Fibroblast of lung (primary cell): ENCODE results near the gene VTI1B. TPM values are rescaled to one million over a fixed set of nuclear protein-coding genes. Genes with fewer than 3 reads are reported as not detected.

Experiments used
- DNase-seq, 2 donors: peaks; one replicate each; pipeline versions ENCODE4 v3.0.0 to v3.0.0-alpha.2; 2010; ENCODE audit warnings: low read depth in 2 of 2
- H2AFZ ChIP-seq: 2 replicates; pipeline ENCODE4 v1.5.1; 2012; ENCODE audit warnings: low read length, control low read depth, inconsistent platforms
- H3K27ac ChIP-seq: 2 replicates; pipeline ENCODE4 v1.5.1; 2011; ENCODE audit warnings: low read length, control low read depth; ENCODE audit not compliant: insufficient read depth
- H3K27me3 ChIP-seq: 2 replicates; pipeline ENCODE4 v1.5.1; 2011; ENCODE audit warnings: mild to moderate bottlenecking, low read length; ENCODE audit not compliant: control insufficient read depth, insufficient read depth
- H3K36me3 ChIP-seq: 2 replicates; pipeline ENCODE4 v1.5.1; 2011; ENCODE audit warnings: low read length; ENCODE audit not compliant: control insufficient read depth, insufficient read depth
- H3K4me1 ChIP-seq: 2 replicates; pipeline ENCODE4 v1.5.1; 2011; ENCODE audit warnings: low read length; ENCODE audit not compliant: control insufficient read depth, insufficient read depth; ENCODE audit errors: extremely low read depth
- H3K4me2 ChIP-seq: 2 replicates; pipeline ENCODE4 v1.5.1; 2011; ENCODE audit warnings: low read length, control low read depth; ENCODE audit not compliant: insufficient read depth; ENCODE audit errors: extremely low read depth
- H3K4me3 ChIP-seq, 4 experiments: fragments of 200-600 bp in 1 of 4; sonication (generic) in 1 of 4; replicated peaks in 1 of 4; 2 replicates each; pipeline ENCODE4 v1.5.1; 2011 to 2016; ENCODE audit warnings: low read length in 4 of 4, low read depth in 3 of 4, mild to moderate bottlenecking in 3 of 4, control low read depth in 2 of 4, inconsistent platforms in 1 of 4, mixed read lengths in 1 of 4; ENCODE audit not compliant: insufficient read depth in 1 of 4; ENCODE audit errors: control extremely low read depth in 1 of 4
- H3K79me2 ChIP-seq: 2 replicates; pipeline ENCODE4 v1.5.1; 2012; ENCODE audit warnings: mild to moderate bottlenecking, low read length, inconsistent platforms; ENCODE audit not compliant: control insufficient read depth, insufficient read depth
- H3K9ac ChIP-seq: 2 replicates; pipeline ENCODE4 v1.5.1; 2011; ENCODE audit warnings: mild to moderate bottlenecking, low read length, control low read depth; ENCODE audit not compliant: insufficient read depth
- H3K9me3 ChIP-seq: 2 replicates; pipeline ENCODE4 v1.5.1; 2012; ENCODE audit warnings: low read depth, low read length; ENCODE audit not compliant: control insufficient read depth, insufficient read depth
- H4K20me1 ChIP-seq: 2 replicates; pipeline ENCODE4 v1.5.1; 2011; ENCODE audit warnings: low read length; ENCODE audit not compliant: control insufficient read depth, insufficient read depth; ENCODE audit errors: extremely low read depth
- EZH2 ChIP-seq: IDR thresholded peaks from 2 replicates; pipeline ENCODE4 v1.5.1; 2012; ENCODE audit warnings: low read length, control low read depth, mild to moderate bottlenecking; ENCODE audit errors: missing control alignments
- polyA minus RNA-seq: library from RNA; depleted of rRNA, polyadenylated mRNA; stranded (reverse); fragments of >200 nt; gene quantifications from 2 replicates; pipeline ENCODE4 v1.2.3, GENCODE V29; 2011; ENCODE audit warnings: low replicate concordance
- polyA plus RNA-seq, 2 donors: library from polyadenylated mRNA; depleted of rRNA in 1 of 2; stranded (reverse) in 1 of 2; unstranded in 1 of 2; fragments of >200 nt; gene quantifications; 2 replicates each; pipeline ENCODE4 v1.2.1, GENCODE V29; 2011 to 2012; ENCODE audit warnings: missing spikeins in 1 of 2
- total RNA-seq: library from RNA; depleted of rRNA; stranded (reverse); fragments of >200 nt; gene quantifications from 2 replicates; pipeline ENCODE4 v1.2.1, GENCODE V29; 2014
- TF ChIP-seq, protein P1 (sequence below), 2 donors: IDR thresholded peaks in 1 of 2; conservative IDR thresholded peaks in 1 of 2; 1 replicate in 1 of 2; 2 replicates in 1 of 2; pipeline ENCODE4 v1.5.1; 2011 to 2012; ENCODE audit warnings: low read length in 2 of 2, control low read depth in 1 of 2, inconsistent platforms in 1 of 2, low read depth in 1 of 2, mild to moderate bottlenecking in 1 of 2

Gene VTI1B, protein sequence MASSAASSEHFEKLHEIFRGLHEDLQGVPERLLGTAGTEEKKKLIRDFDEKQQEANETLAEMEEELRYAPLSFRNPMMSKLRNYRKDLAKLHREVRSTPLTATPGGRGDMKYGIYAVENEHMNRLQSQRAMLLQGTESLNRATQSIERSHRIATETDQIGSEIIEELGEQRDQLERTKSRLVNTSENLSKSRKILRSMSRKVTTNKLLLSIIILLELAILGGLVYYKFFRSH
- total RNA-seq: 63.7 and 67.9 TPM in 2 replicates
- polyA plus RNA-seq: 88.9 and 89.8 TPM in 2 replicates
- 144 and 146 TPM in 2 replicates for polyA plus RNA-seq (2012)
- 38.3 and 104 TPM in 2 replicates for polyA minus RNA-seq

DNA sequence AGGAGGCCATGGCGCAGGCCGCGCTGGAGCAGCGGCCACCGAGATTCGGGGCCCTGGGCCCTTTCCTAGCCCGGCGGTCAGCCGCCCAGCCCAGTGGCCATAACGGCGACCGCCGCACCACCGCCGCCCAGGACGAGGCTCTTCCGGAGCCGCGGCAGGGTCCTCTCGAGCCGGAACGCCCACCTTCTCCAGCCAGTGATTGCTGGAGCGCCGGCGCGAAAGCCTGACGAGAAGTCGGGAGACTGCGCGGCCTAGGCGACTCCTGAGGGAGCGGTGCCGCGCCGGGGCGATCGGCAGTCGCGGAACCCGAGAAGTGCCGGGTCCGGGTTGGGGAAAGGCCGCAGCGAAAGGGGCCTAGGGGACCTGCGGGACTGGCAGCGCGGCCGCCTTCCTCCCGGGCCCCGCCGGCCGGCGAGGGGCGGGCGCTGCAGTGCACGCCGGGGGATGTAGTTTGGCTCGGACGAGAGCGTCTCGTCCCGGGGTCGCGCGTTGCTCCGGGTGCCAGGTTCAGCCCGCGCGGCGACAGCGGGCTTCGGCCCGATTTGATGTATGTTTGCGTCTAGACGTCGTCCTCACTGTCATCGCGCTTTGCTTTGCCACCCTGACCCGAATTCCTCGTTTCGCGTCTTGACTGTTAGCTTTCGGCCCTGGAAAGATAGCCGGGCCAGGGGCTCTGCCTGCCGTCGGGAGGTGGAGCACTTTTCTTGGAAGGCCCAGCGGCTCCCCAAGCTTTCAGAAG lies at the start of gene VTI1B:
VTI1B (minus strand) TSS at position 153 of the 739 bp plus-strand sequence; CDS start at position 10, 143 bp downstream.
- H3K4me2 ChIP-seq: peak within 1 kb of the TSS; percentile 97
- DNase-seq: peak; percentile 72 to 74
- no peak for TF ChIP-seq EZH2
- TF ChIP-seq, protein P1, sequence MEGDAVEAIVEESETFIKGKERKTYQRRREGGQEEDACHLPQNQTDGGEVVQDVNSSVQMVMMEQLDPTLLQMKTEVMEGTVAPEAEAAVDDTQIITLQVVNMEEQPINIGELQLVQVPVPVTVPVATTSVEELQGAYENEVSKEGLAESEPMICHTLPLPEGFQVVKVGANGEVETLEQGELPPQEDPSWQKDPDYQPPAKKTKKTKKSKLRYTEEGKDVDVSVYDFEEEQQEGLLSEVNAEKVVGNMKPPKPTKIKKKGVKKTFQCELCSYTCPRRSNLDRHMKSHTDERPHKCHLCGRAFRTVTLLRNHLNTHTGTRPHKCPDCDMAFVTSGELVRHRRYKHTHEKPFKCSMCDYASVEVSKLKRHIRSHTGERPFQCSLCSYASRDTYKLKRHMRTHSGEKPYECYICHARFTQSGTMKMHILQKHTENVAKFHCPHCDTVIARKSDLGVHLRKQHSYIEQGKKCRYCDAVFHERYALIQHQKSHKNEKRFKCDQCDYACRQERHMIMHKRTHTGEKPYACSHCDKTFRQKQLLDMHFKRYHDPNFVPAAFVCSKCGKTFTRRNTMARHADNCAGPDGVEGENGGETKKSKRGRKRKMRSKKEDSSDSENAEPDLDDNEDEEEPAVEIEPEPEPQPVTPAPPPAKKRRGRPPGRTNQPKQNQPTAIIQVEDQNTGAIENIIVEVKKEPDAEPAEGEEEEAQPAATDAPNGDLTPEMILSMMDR (conservative IDR thresholded peaks at IDR 0.05 in 1 of 2, IDR thresholded peaks at IDR 0.05 in 1 of 2; ENCODE audit: low read depth in 1 of 2, low read length in 2 of 2): peak in 1 of 2 donors; percentile 41
- peak within 1 kb of the TSS; percentile 100 for H3K9ac ChIP-seq
- H3K4me1 ChIP-seq: no peaks in the 10 kb centered on the region
- peak within 1 kb of the TSS; percentile 99 for H2AFZ ChIP-seq
- H3K79me2 ChIP-seq: peaks cover 43% of the 10 kb centered on the region
- H3K4me3 ChIP-seq: peak within 1 kb of the TSS; percentile 53 to 86 (median 80)
- no peaks in the 10 kb centered on the region for H3K9me3 ChIP-seq
- H3K27me3 ChIP-seq: no peaks in the 10 kb centered on the region
- H4K20me1 ChIP-seq: no peaks in the 10 kb centered on the region
- H3K27ac ChIP-seq: peak within 1 kb of the TSS; percentile 98
- H3K36me3 ChIP-seq: peaks cover 11% of the 10 kb centered on the region

DNA sequence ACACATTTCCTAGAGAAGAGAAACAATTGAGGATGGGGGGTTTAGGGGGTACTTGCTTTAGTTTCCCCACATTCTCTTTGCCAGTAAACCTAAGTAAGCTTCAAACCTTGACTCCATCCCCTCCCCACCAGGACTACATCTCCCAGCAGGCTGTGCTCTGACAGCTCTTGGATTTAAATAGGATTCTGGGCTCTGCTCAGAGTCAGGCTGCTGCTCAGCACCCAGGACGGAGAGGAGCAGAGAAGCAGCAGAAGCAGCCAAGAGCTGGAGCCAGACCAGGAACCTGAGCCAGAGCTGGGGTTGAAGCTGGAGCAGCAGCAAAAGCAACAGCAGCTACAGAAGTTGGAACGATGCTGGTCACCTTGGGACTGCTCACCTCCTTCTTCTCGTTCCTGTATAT lies 47.9 kb upstream of the VTI1B start:
- TF ChIP-seq, protein P1 (conservative IDR thresholded peaks at IDR 0.05 in 1 of 2, IDR thresholded peaks at IDR 0.05 in 1 of 2; ENCODE audit: low read depth in 1 of 2, low read length in 2 of 2): no peak
- no peak for TF ChIP-seq EZH2

DNA sequence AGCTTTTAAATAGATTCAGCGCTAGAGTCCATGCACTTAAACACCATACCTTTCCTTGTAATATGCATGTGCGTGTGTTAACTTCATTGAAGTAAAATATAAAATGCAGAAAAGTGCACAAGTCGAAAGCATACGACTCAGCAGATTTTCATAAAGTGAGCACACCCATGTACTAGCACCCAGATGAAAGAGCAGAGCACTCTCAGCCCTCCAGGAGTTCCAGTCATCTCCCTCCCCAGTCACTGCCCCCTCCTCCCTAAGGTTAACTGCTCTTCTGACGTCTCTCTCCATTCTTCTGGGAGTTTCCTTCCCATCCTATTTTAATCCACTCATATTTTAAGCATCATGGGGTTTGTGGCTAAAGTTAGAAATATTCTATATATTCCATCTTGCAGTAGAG lies 47.4 kb upstream of the VTI1B start:
- no peaks in the 10 kb centered on the region for H3K36me3 ChIP-seq
- no peaks in the 10 kb centered on the region for H4K20me1 ChIP-seq
- H3K9ac ChIP-seq: no peak overlapping the region
- H3K4me1 ChIP-seq: no peaks in the 10 kb centered on the region
- H3K9me3 ChIP-seq: no peaks in the 10 kb centered on the region
- no peak overlapping the region for H3K4me2 ChIP-seq
- no peak overlapping the region for H3K4me3 ChIP-seq
- no peak for DNase-seq
- no peak overlapping the region for H3K27ac ChIP-seq
- peaks cover 24% of the 10 kb centered on the region for H3K27me3 ChIP-seq
- H3K79me2 ChIP-seq: no peaks in the 10 kb centered on the region
- TF ChIP-seq EZH2: no peak
- TF ChIP-seq, protein P1 (conservative IDR thresholded peaks at IDR 0.05 in 1 of 2, IDR thresholded peaks at IDR 0.05 in 1 of 2; ENCODE audit: low read depth in 1 of 2, low read length in 2 of 2): no peak
- no peak overlapping the region for H2AFZ ChIP-seq

More for the DNA sequence above, 47.9 kb upstream of the VTI1B start:
- Histone ChIP-seq H4K20me1 (no peaks in the 10 kb centered on the region), H3K9ac (no peak overlapping the region), H3K4me1 (no peaks in the 10 kb centered on the region), H3K4me2 (no peak overlapping the region), H3K27ac (no peak overlapping the region), H3K4me3 (no peak overlapping the region), H3K9me3 (no peaks in the 10 kb centered on the region), H2AFZ (no peak overlapping the region), H3K27me3 (peaks cover 24% of the 10 kb centered on the region), H3K36me3 (no peaks in the 10 kb centered on the region), H3K79me2 (no peaks in the 10 kb centered on the region)
- peak; percentile 48 to 50 for DNase-seq
